GM18951 (cell line): ENCODE measurements around the gene CAMK2G.
"Not testable (repeated sequence)": the region's sequence is repeated elsewhere in the genome, so short reads cannot be mapped to it uniquely, and the experiment has no call there.

Experiments
- POLR2A ChIP-seq: IDR thresholded peaks from 4 replicates; pipeline ENCODE4 v1.6.1; 2011; ENCODE audit warnings: mild to moderate bottlenecking; ENCODE audit not compliant: insufficient read length, insufficient read depth; ENCODE audit errors: extremely low read depth
- in situ Hi-C: fragments of 300-500 bp; cut with MboI; formaldehyde crosslinking; loops from one replicate; pipeline ENCODE4 v1.12.0; 2022; ENCODE audit warnings: low sequenced_read_pairs, mixed read lengths, inconsistent platforms; ENCODE audit not compliant: unreplicated experiment

The CAMK2G gene

GRCh38 chr10:73798927-73799560 lies 75.3 kb downstream of the CAMK2G start:
- in situ Hi-C loops = no loop called here
- TF ChIP-seq POLR2A = no peak

GRCh38 chr10:73798087-73798486 lies 76.3 kb downstream of the CAMK2G start:
- in situ Hi-C loops = no loop called here
- TF ChIP-seq POLR2A = no peak

GRCh38 chr10:73797324-73798025 lies 76.9 kb downstream of the CAMK2G start:
- in situ Hi-C loops = no loop called here
- no peak for TF ChIP-seq POLR2A

GRCh38 chr10:73796766-73797165 lies 77.6 kb downstream of the CAMK2G start:
- in situ Hi-C loops = no loop called here

GRCh38 chr10:73796035-73796434 lies 78.3 kb downstream of the CAMK2G start:
- in situ Hi-C loops = not testable (repeated sequence)

More at GRCh38 chr10:73796766-73797165, 77.6 kb downstream of the CAMK2G start:
- no peak for TF ChIP-seq POLR2A

- in situ Hi-C loops = not testable (repeated sequence)
Measured at GRCh38 chr10:73795491-73795890, 78.9 kb downstream of the CAMK2G start.

GRCh38 chr10:73793456-73793855 lies 80.9 kb downstream of the CAMK2G start:
- no peak for TF ChIP-seq POLR2A
- in situ Hi-C loops = no loop called here

GRCh38 chr10:73791871-73792400 lies 82.4 kb downstream of the CAMK2G start:
- TF ChIP-seq POLR2A = no peak
- in situ Hi-C loops = no loop called here

- in situ Hi-C loops = no loop called here
Measured at GRCh38 chr10:73790886-73791625, 83.3 kb downstream of the CAMK2G start.

GRCh38 chr10:73789659-73790055 lies 84.7 kb downstream of the CAMK2G start:
- in situ Hi-C loops = no loop called here
- no peak for TF ChIP-seq POLR2A

More at GRCh38 chr10:73790886-73791625, 83.3 kb downstream of the CAMK2G start:
- TF ChIP-seq POLR2A = no peak

- no peak for TF ChIP-seq POLR2A
- in situ Hi-C loops = no loop called here
Measured at GRCh38 chr10:73788864-73789658, 85.3 kb downstream of the CAMK2G start.

GRCh38 chr10:73787031-73787800 lies 87.1 kb downstream of the CAMK2G start:
- in situ Hi-C loops = not testable (repeated sequence)
